HG02642 (cell line): ENCODE data around the gene CAMKK2.
"Not testable (repeated sequence)": the region's sequence is repeated elsewhere in the genome, so short reads cannot be mapped to it uniquely, and the experiment has no call there.

Experiments used
- ATAC-seq: cut with Tn5 transposase; IDR thresholded peaks from one replicate; pipeline ENCODE4 v1.9.1; 2021; ENCODE audit warnings: mild to moderate bottlenecking; ENCODE audit not compliant: unreplicated experiment, poor library complexity

The CAMKK2 gene

DNA sequence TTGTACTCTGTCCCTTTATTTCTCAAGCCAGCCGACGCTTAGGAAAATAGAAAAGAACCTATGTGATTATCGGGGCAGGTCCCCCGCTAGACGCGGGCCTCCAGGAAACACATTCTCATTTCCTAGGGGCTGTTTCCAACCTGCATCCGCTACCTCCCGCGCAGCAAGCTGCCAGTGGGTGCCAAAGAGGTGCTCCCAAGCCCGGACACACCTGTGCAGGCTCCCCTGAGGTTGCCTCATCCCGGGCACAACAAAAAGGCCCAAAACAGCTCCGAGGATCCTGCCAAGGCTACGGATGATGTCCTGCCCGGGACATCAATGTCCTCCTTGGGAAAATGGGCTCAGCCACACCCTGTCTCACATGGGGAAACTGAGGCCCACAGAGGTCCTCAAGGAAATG is 15.4 kb downstream of the CAMKK2 start:
- ATAC-seq: not testable (repeated sequence)

DNA sequence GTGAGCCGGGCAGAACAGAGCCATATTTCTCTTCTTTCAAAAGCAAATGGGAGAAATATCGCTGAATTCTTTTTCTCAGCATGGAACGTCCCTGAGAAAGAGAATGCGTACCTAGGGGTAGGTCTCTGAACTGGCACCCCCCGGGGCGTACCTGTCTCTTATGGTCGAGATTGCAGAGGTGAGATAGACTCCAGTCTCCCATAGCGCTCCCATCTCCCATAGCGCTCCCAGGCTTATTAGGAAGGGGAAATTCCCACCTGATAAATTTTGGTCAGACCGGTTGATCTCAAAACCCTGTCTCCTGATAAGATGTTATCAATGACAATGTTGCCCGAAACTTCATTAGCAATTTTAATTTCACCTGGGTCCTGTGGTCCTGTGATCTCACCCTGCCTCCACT is 16.0 kb downstream of the CAMKK2 start:
- ATAC-seq: not testable (repeated sequence)

DNA sequence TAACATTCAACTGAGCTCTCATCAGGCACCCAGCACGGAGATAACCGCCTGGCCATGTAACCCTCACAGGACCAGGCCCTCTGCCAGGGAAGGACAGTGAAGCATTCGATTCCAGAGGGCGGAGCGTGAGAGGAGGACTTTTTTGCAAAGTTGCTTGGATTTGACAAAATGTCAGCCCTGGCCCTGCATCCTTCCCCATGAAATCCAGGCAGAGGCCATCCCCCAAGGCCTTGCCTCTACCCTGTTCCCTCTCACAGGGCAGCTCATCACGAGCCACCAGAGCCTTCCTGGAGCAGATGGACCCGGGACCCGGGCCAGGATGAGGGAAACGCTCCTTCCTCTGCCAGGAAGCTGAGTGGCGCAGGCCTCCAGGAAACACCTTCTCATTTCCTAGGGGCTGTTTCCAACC is 17.0 kb downstream of the CAMKK2 start:
- ATAC-seq: no peak

GRCh38 chr12:121279071-121279375 is 17.5 kb downstream of the CAMKK2 start:
- ATAC-seq: no peak

- ATAC-seq: no peak
Measured at GRCh38 chr12:121278169-121279070, 18.1 kb downstream of the CAMKK2 start.

GRCh38 chr12:121277374-121277759 is 19.1 kb downstream of the CAMKK2 start:
- no peak for ATAC-seq

DNA sequence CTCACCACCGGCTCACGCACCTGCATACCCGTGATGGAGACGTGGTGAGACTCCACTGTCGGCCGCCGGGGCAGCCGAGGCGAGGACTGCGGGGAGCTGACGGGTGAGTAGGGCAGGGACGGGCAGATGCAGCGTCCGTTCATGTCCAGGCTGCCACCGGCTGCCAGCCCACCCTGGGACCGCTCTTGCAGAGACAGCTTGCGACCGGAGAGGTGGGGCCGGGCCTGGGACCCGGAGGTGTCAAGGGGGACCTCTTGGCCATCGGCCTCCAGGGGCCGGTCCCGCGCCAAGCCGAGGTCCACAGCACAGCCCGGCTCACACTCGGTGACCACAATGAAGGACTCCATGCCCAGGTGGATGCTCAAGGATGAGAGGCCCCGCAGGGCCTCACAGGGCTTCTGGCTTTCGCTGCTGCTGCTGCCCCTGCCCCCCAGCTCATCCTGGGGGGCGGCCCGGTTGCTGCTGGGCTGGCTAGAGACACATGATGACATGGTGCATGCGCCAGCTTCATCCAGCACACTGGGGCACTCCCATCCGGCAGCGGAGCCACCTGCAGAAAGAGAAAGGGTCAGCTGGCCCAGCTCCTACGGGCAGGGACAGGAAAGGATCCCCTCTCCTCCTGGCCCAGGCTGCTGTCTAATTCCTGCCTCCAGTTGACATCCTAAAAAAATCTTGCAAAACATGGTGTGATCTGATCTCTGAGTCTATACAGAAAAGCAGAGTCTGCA is 22.3 kb downstream of the CAMKK2 start:
- no peak for ATAC-seq

DNA sequence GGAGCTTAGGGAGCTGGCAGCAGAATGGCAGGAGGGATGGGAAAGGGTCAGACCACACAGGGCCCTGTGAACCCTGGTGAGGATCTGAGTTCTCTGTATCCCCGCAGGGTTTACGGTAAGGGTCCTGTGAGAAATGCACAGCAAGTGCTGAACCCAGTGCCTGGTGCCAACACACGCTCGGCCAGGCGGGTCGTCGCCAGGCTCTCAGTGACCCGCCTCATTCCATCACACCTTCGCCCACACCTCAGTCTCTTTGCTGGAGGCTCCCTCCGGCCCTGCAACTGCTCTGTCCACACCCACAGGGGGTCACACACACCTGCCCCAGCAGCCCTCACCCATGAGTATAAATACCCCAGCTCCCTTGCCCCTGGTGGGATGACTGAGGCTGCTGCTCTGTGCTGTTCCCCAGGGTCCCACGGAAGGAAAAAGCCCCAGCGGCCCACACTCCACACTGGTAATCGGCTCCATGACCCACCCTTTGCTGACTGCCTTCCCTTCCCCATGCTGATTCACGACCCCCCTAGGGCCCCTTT is 23.1 kb downstream of the CAMKK2 start:
- ATAC-seq: no peak

GRCh38 chr12:121267822-121268221 is 28.7 kb downstream of the CAMKK2 start:
- no peak for ATAC-seq

GRCh38 chr12:121264951-121265515 is 31.5 kb downstream of the CAMKK2 start:
- no peak for ATAC-seq

GRCh38 chr12:121264135-121264534 is 32.4 kb downstream of the CAMKK2 start:
- no peak for ATAC-seq

- ATAC-seq: no peak
Measured at GRCh38 chr12:121263206-121263935, 33.1 kb downstream of the CAMKK2 start.

DNA sequence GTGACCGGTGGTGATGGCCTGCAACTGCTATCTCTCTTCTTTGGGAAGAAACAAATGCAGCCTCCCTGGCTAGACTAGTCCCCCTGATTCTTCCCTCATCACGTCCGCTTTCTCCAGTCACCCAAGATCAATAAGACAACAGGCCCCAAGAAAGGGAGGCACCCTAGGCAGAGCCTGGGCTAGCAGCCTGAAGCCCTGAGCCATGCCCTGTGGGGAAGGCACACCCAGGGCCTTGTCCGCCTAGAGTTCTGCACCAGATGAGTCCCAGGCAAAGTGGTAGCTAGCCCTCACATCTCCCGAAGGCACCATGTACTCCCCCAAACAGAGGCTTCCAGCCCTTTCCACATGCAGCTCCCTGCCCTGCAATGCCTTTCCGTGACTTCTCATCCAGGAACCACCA is 35.1 kb downstream of the CAMKK2 start:
- ATAC-seq: no peak

DNA sequence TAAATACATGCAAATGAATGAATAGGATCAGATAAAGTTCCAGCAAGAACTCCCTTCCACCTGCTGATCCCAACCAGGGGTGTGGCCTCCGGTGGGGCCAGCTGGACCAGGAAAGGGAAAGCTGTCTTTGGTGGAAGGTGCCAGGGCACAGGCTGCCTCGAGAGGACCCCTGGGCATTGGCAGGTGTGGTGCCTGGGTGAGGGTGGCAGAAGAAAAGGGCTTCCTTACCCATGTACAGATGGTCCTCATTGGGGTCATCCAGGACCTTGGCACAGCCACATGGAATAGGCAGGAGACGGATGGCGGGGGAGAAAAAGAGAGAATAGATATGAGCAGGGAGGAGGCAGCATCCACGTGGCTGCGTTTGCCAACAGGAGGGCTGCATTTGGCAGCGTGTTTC is 36.4 kb downstream of the CAMKK2 start:
- ATAC-seq: no peak

GRCh38 chr12:121259074-121259473 is 37.4 kb downstream of the CAMKK2 start:
- no peak for ATAC-seq

- ATAC-seq: peak; percentile 38
Measured at GRCh38 chr12:121257704-121258449, 38.6 kb downstream of the CAMKK2 start.

DNA sequence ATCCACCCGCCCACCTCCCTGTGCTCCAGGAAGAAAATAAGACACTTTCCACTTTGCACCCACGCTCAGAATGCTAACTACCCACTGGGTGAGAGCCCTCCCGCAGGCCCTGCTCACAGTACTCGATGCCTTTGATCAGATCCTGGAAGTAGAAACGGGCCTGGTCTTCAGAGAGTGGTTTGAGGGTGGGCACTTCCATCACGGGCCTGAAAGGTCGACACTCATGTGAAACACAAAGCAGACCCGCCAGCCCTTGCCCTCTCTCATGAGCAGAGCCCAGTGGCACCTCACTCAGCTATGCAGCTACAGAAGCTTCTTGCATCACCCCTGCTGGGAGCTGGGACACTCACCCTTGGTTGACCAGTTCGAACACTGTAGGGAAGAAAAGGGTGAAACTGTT is 41.1 kb downstream of the CAMKK2 start:
- ATAC-seq: no peak

DNA sequence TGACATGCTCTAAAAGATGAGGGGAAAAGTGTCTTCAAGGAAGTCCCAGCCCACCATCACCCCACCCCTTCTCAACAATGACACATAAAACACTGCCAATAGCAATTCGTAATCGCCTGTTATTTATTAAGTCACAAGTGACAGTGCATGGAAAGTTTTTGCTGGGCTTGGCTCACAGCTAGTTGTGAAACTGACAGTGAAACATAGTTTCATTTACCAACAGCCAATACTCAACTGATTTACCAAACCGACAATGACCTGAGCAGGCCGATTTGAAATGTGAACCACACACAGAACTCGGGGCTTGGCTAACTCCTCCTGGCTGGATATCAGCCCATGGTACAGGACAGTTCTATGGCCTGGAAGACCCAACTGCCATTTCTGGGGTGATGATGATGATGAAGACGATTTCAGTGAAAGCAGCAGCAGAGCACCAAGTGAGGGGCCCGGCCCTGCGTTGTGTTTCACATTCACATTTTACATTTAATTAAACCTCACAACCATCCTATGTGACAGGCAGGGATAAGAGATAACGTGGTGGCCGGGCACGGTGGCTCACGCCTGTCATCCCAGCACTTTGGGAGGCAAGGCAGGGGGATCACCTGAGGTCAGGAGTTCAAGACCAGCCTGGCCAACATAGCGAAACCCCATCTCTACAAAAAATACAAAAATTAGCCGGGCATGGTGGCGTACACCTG is 42.7 kb downstream of the CAMKK2 start:
- ATAC-seq: no peak

DNA sequence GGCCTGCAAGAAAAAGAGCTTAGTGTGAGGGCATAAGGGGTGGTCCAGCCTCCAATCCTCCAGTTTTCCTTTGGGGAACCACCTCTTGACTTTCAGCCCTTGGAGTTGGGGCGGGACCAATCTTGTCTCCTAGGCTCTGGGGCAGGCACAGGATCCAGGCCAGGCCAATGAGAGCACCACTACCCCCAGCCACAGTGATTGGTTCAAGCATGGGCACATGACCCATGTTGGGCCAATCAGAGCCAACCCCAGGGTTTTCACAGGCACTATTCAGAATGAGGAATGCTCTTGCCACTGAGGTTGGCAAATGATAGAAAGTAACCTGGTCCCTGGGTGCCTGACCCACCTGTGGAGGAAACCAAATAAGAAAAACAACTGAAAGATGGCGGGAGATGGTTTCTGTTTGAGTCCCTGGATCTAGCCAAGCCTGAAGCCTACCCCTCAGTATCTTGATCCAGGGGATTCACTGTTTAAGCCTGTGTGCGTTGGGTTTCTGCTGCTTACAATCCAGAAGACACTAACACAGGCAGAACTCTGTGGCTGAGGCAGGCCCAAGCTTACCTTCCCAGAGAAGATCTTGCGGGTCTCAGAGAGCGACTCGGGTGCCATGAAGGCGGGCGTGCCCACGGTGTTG is 43.7 kb downstream of the CAMKK2 start:
- no peak for ATAC-seq
